Measurements from ENCODE around the gene GGA1. TPM values are rescaled to one million over a fixed set of nuclear protein-coding genes. Genes with fewer than 3 reads are reported as not detected.

Gene GGA1
- total RNA-seq, 2 donors from 2014 or later, result 30.0 to 31.2 TPM

DNA sequence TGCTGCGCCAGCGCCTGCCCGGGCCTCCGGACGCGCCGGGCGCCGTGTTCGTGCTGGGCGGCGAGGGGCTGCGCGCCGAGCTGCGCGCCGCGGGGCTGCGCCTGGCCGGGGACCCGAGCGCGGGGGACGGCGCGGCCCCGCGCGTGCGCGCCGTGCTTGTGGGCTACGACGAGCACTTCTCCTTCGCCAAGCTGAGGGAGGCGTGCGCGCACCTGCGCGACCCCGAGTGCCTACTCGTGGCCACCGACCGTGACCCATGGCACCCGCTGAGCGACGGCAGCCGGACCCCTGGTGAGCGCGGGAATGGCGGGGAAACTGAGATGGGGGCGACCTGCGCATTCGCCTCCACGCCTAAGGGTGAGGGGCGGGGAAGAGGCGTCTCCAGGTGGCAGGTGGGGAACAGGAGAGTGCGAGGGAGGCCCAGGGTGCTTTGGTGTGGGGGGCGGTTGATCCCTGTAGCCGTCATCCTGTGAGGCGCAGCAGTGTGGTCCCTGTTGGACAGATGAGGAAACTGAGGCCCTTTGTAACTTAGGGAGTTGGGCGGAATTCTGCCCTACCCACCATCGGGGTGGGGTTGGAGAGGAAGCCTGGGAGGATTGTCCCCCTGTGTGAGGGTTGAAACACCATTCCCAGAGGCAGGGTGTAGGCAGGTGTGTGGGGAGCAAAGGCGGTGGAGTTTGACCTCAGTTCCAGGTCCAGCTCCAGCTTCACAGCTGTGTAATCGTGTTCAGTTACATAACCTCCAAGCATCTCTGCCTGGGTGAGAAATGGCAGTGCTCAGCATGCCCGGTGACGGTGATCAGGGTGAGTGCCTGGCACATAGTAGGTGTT is 50.6 kb downstream of the GGA1 start:
- DNase-seq (ENCODE audit: low spot score), result no peak

GRCh38 chr22:37659897-37660708 is 51.5 kb downstream of the GGA1 start:
- intact Hi-C loops (cut with DNase I), result loop anchor here in 1 of 2 donors (10.0 kb wide), 1 partner anchor 205 kb away; no protein-coding TSS in a partner anchor
- no peak for DNase-seq (ENCODE audit: low spot score)

More for the DNA sequence above, 50.6 kb downstream of the GGA1 start:
- intact Hi-C loops (cut with DNase I), result loop anchor here in 1 of 2 donors (10.0 kb wide), 1 partner anchor 206 kb away; no protein-coding TSS in a partner anchor

GRCh38 chr22:37660709-37661045 is 52.0 kb downstream of the GGA1 start:
- DNase-seq (ENCODE audit: low spot score), result no peak
- intact Hi-C loops (cut with DNase I), result no loop called here

DNA sequence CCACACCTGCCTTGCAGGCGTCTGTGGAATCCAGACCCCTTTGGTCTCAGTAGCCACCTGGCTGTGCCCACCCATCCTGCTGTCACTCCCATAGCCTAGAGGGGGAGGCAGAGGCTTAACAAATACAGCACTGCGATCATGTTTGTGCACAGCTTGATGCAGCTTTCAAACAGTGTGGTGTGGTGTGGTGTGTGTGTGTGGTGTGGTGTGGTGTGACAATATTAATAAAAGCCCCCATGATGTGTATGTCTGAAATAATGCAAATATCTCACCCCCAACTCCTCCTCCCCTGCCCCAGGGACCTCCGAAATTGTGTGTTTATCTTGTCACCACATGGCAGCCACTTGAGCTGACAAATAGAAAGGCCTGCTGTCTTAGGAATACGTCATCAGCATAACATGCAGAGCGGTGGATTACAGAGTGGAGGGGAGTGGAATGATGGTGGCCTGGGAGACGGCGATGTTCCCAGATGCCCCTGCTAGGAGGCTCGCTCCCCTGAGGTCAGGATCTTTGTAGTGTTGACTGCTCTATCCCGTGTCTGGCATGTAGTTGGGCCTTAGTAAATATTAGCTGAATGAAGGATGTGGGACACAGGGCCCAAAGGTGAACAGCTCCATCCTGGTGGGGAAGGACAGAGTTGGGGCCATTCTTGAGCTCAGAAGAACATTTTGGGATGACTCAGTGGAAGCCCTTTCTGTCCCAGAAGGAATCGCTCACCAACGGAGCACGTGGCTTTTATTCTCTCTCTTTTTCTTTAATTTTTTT is 52.7 kb downstream of the GGA1 start:
- DNase-seq (ENCODE audit: low spot score), result no peak
- intact Hi-C loops (cut with DNase I), result no loop called here

- intact Hi-C loops (cut with DNase I), result no loop called here
- no peak for DNase-seq (ENCODE audit: low spot score)
These were observed 53.4 kb downstream of the GGA1 start for GRCh38 chr22:37662039-37662438.

- DNase-seq (ENCODE audit: low spot score), result no peak
- intact Hi-C loops (cut with DNase I), result no loop called here
These were observed 55.0 kb downstream of the GGA1 start for GRCh38 chr22:37663521-37664140.

DNA sequence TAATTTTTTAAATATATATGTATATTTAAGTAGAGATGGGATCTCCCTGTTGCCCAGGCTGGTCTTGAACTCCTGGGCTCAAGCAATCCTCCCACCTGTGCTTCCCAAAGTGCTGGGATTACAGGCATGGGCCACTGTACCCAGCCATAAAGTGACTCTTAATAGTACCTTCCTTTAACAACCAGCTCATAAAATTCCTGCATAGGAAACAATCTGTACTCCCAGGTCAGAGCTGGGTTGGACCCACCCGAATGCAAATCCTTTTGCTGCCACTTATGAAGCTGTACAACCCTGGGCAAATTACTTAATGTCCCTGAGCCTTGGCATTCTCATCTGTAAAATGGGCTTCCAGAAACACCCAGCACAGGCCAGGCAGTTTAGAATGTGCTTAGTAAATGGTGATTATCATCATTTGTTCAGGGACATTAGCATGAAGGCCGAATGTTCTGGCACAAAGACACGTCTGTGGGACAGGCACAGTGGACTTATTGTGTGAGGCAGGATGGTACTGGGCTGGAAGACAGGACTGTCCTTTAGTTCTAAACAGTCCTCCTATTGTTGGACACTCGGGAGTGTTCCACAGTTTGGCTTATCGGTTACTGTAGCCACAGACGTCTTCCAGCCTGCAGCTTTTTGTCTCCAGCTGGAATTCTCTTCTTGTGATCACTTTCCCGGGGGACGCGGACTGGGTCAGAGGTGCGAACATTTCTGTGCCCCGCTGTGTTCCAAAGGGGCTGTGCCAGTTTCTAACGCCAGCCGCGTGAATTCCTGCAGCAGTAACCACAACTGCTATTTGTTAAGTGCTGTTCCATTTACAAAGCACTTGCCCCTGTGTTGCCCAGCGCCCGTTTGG is 55.8 kb downstream of the GGA1 start:
- no peak for DNase-seq (ENCODE audit: low spot score)
- intact Hi-C loops (cut with DNase I), result no loop called here

GRCh38 chr22:37665487-37665886 is 56.9 kb downstream of the GGA1 start:
- intact Hi-C loops (cut with DNase I), result no loop called here

GRCh38 chr22:37669586-37669985 is 61.0 kb downstream of the GGA1 start:
- no peak for DNase-seq (ENCODE audit: low spot score)
- intact Hi-C loops (cut with DNase I), result no loop called here

More at GRCh38 chr22:37665487-37665886, 56.9 kb downstream of the GGA1 start:
- no peak for DNase-seq (ENCODE audit: low spot score)

DNA sequence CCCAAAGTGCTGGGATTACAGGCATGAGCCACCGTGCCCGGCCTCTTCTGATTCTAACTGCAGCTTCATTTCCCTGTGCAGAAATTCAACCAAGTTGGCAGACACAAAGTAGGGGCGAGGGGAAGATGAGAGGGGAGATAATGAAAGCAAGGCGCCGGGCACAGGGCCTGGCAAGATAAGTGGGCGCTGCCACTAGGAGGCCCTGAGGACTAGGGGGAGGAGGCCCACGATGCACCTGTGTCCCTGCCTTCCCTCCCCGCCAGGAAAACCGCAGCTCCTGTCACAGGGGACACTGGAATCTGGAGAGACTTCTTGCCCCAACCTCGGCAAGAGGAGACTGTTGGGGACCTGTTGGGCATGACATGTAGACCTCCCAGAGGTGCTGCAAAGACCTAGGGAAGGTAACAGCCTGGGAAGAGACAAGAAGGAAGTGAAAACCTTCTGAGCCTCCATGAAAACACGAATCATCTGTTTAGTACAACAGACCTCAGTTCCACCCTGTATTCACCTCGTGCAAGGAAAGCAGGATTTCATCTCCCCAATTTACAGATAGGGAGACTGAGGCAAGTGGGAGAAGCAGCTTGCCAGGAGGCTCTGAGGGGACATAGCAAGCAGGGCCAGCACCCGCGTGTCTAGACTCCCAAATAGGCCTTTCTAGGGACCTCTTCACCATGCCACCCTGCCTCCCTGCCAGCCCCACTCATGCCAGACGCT is 63.7 kb downstream of the GGA1 start:
- no peak for DNase-seq (ENCODE audit: low spot score)
- intact Hi-C loops (cut with DNase I), result no loop called here

DNA sequence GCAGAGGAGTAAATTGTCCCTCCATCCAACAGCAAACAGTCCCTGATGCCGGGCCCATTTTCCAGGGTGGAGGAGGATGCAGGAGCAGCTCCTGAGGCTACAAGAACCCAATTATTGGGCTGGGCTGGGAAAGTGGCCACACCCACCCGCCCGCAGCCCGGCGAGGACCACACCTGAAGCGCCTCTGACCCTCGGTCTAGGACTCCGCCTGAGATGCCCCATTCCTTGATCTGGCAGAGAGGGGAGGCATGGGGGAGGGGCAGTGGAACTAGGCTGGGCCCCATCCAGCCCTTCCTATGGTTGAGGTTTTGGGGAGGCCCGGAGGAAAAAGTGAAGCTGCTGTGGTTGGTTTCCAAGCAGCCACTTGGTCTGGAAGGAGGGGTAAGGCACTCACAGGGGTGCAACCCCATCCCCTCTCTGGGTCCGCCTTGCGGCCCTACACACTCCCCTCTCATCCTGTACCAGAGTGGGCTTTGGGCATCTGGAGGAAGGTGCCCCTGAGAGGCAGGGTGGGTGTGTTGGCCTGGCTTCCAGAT is 64.4 kb downstream of the GGA1 start:
- no peak for DNase-seq (ENCODE audit: low spot score)
- intact Hi-C loops (cut with DNase I), result no loop called here

DNA sequence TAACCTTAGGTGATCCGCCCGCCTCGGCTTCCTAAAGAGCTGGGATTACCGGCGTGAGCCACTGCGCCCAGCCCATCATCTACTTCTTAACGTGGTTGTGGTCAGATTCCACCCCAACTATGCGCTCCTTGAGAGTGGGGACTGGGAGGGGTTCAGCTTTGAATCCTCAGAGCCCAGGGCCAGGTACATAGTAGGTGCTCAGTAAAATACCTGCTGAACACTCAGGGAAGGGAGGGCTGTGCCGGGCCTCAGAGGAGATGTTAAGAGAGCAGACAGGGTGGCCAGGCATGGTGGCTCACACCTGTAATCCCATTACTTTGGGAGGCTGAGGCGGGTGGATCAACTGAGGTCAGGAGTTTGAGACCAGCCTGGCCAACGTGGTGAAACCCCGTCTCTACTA is 65.6 kb downstream of the GGA1 start:
- intact Hi-C loops (cut with DNase I), result no loop called here
- DNase-seq (ENCODE audit: low spot score), result no peak

GRCh38 chr22:37674951-37675929 is 66.6 kb downstream of the GGA1 start, which contains the start of gene LGALS1:
TSS of gene LGALS1 (plus strand) at chr22:37675636. CDS start at chr22:37675703, 67 bp downstream.
- peak; percentile 99 for DNase-seq (ENCODE audit: low spot score)
- intact Hi-C loops (cut with DNase I), result no loop called here

DNA sequence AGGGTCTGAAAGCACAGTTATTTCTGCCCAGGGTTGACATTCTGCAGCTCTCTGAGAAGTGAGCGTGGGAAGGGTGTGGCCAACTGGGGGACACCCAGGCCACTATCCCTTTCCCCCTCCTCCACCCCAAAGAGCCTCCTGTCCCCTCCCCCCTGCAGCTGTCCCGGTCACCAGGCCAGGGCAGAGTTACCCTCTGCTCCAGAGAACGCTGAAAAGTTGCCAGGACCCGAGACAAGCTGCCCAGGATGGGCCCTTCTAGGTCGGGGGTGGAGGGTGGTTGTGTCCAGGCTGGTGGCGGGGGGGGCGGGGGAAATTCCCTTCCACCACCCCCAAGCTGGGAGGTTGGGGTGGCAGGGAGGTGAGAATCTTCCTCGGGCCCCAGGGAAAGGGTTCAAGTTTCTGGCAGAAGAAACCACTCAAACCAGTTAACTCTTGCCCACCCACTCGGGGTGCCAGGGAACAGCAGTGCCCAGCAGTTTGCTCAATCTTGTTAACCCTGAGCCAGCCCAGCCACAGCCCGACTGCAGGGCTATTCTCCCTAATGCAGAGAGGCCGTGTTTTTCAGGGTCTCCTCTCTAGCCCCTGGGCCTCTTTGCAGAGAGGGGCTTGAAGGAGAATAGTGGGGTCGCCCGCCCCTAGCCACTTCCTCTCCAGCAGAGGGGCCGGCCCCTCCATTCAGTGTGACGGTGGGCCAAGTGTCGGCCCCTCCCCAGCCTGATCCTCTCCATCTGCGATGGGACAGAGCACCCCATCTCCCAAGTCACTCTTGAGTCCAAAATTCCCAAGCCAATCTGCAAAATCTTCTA is 67.5 kb downstream of the GGA1 start:
- DNase-seq (ENCODE audit: low spot score), result no peak
- intact Hi-C loops (cut with DNase I), result no loop called here

- DNase-seq (ENCODE audit: low spot score), result peak; percentile 96
- intact Hi-C loops (cut with DNase I), result no loop called here
These were observed 68.3 kb downstream of the GGA1 start for GRCh38 chr22:37676736-37677492.

Data from posterior vena cava (tissue), 2 donors.